C4-2B (cell line): ENCODE data around the gene GAS2.

ENCODE experiments used
- CTCF ChIP-seq: fragments of 450-650 bp; conservative IDR thresholded peaks from 2 replicates; pipeline ENCODE4 v1.5.1; 2017; ENCODE audit warnings: mild to moderate bottlenecking
- ZFX ChIP-seq: fragments of 450-650 bp; IDR thresholded peaks from 2 replicates; pipeline ENCODE4 v1.6.1; 2017

- TF ChIP-seq CTCF (peak; percentile 70), ZFX (no peak)
Measured at GRCh38 chr11:22830082-22830414, 163.6 kb downstream of the GAS2 start.
